ENCODE results near the gene TOM1L2. TPM values are rescaled to one million over a fixed set of nuclear protein-coding genes. Genes with fewer than 3 reads are reported as not detected.

The TOM1L2 gene
- total RNA-seq, 1 donor from 2014 or later, result 78.3 TPM

DNA sequence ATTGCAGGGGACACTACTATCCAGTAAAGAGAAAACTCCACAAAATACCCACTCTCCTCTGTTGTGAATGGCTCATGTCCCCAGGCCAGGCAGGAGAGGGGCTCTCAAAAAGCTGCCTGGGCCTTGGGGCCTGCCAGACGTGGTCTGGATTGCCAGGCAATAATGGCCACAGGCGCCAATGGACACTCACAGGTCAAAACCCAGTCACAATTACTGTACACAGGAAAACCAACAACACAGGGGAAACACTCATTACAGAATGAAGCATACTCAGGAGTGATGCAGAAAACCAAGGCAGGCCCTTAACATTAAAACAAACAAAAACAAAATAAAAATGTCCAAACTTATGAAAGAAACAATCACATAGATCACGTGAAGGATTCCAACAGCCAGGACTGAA, 100.3 kb downstream of the TOM1L2 start:
- no peak for ATAC-seq

DNA sequence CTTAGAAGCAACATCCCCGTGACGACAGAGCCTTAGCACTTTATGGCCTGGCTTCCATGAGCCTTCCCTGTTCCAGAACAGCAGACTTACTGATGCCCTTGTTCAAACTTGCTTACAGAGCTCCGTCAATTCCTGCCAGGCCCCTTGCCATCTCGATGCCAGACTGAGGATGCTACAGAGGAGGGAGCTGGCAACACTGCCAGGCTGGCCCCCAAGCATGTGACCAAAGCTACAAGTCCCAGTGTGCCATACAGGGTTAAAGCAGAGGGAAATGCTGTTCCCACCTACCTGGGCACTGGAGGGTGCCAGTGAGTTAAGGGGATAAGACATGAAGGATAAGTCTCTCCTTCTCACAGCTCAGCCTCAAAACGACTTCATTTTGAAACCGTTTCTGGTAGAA, 102.0 kb downstream of the TOM1L2 start:
- no peak for ATAC-seq

DNA sequence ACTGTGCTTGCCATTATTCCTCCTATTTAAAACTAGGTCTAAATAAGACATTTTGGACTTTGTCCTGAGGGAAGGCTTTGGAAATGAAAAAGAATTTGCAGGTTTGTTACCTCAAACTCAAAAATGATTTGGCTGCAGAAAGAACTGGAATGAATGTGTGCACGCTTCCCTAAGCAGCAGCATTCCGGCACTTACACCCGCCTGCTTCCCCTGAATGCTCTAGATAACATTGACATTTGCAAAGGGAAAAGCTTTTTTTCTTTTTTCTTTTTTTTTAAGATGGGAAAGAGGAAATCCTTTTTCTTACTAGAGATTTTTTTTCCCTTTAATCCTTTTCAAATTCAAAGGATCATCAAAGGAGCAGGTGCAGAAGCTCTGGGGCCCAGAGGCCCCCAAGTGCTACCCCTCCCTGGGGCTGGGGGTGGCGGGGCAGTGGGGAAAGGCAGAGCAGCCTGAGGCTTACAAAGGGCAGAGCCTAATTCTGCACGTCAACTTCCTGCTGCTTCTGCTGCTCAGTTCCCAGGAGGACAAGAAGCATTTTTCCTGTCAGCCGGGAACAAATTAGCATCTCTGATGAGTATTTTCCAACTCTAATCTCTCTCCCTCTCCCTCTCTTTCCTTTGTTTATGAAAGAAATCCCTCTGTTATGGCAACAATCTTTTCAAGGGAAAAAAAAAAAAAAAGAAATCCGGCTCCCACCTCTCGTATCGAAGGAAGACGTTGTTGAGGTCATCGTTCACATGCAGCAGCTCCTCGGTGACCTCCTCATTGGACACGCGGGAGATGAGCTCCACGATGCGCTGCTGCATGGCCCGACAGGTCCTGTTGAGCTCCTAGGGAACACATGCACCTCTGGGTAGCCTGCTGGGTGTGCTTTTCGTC, 103.3 kb downstream of the TOM1L2 start:
- no peak for ATAC-seq

DNA sequence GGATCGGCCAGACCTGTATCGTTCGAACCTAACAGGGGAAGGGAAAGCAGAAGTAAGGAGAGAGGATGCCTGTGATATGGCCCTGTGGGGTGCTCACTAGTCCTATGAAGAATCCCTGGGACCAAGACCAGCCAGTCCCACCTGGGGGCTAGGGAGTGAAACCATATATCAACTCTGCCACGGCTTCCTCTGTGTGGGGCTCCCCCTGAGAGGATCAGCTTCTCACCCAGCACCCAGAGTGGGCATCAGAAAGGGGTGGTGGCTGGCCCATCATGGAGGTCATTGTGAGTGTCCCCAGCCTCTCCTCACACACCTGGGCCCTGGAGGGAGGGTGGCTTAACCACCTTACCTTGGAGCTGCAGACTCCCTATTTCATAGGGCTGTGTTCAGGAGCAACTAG, 105.3 kb downstream of the TOM1L2 start:
- ATAC-seq, result no peak

- no peak for ATAC-seq
Observed at GRCh38 chr17:17866425-17866824, 105.8 kb downstream of the TOM1L2 start.

GRCh38 chr17:17865035-17865434, 107.2 kb downstream of the TOM1L2 start:
- ATAC-seq, result no peak

GRCh38 chr17:17860766-17861107, 111.5 kb downstream of the TOM1L2 start:
- no peak for ATAC-seq

GRCh38 chr17:17859909-17860765, 112.1 kb downstream of the TOM1L2 start:
- ATAC-seq, result peak; percentile 84

- ATAC-seq, result no peak
Observed at GRCh38 chr17:17857496-17857895, 114.7 kb downstream of the TOM1L2 start.

DNA sequence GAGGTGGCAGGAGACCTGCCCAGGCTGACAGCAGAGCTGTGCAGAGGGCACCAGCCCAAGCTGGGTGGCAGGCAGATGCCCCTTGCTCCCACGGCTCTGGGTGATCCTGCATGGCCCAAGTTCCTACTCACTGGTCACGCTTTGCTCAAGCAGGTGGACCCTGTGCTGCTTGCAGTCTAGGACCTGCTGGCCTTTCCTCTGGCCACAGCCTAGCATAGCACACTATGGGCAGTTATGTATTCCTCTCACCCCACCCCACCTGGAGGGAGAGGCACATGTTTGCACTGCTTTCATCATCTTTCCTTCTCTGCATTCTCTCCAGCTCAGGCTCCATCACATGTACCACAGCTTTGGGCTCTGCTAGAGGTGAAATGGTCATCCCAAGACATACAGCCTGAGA, 115.8 kb downstream of the TOM1L2 start:
- ATAC-seq, result peak; percentile 1

DNA sequence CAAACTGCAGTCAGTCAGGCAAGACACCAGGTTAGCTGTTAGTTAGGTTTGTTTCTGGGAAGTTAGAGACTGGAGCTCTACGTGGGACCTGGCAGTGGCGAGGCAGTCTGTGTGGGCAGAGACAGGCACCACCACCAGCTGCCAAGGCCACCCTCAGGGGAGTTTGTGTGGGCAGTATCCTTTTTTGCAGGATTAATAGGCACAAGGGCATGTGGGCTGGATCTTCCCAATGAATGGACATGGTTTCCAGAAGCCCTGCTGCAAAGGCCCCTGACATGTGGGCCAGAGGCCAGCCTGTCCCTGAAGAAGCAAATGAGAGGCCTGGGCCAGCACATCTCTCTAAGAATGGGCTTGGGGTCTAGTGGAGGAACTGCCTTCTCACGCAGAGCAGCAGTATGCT, 116.2 kb downstream of the TOM1L2 start:
- no peak for ATAC-seq

GRCh38 chr17:17853811-17854447, 118.3 kb downstream of the TOM1L2 start:
- ATAC-seq, result peak; percentile 23

DNA sequence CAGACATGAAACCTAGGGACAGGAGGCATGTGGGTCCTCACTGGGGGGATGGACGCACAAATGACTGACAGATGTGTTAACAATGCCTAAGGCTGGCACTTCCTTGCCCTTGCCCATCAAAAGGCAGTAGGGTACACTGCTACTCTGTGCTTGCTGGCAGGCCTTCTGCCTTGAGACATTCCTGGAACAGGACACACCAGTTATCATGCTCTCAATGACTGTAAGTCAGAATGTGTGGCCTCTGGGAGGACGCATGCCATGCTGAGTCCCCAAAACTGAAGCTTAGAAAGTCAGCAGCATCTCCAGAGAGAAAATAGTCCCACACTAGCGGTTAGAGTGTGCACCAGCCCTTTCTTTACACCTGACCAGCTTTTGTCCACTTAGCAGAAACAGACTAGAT, 119.3 kb downstream of the TOM1L2 start:
- no peak for ATAC-seq

DNA sequence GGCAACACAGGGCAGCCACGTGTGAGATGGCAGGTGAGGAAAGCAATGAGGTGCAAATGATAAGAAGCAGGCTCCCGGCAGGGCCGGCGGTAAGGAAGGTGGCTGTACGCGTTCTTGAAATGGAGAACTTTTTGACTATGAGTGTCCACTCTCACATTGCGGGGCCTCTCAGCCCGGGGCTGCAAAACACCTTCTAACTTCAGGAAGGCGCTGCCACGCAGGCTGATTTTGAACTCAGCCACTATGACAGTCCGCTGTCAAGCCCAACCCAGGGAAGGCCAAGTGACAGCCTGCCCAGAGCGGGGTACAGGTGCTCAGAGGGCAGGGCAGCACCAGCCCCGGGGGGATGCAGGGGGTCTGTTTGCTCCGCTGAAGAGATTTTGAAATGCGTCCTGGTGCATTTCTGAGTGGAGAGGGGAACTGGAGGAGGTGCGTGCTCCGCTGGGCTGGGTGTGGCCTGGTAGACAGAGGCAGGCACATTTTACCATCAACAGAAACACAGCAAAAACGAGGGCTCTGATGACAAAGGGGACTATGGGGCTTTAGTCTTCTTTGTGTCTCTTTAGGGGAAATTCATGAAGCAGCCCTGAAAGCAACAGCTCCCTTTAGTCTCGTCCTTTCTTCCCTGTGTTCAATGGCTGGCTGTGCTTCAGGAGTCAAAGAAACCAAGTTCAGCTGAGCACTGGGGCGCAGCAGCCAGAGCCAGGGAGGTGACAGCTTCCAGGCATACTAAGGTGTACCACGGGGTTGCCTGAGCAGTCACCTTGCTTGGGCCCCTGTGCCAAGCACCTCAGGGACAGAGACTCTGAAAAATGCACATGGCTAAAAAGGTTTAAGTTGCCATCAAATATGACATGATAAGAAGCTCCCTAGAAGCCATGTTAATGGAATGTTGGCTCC, 120.8 kb downstream of the TOM1L2 start:
- ATAC-seq, result no peak

GRCh38 chr17:17849845-17850373, 122.3 kb downstream of the TOM1L2 start:
- no peak for ATAC-seq

- peak; percentile 46 for ATAC-seq
Observed at GRCh38 chr17:17849147-17849820, 122.9 kb downstream of the TOM1L2 start.

DNA sequence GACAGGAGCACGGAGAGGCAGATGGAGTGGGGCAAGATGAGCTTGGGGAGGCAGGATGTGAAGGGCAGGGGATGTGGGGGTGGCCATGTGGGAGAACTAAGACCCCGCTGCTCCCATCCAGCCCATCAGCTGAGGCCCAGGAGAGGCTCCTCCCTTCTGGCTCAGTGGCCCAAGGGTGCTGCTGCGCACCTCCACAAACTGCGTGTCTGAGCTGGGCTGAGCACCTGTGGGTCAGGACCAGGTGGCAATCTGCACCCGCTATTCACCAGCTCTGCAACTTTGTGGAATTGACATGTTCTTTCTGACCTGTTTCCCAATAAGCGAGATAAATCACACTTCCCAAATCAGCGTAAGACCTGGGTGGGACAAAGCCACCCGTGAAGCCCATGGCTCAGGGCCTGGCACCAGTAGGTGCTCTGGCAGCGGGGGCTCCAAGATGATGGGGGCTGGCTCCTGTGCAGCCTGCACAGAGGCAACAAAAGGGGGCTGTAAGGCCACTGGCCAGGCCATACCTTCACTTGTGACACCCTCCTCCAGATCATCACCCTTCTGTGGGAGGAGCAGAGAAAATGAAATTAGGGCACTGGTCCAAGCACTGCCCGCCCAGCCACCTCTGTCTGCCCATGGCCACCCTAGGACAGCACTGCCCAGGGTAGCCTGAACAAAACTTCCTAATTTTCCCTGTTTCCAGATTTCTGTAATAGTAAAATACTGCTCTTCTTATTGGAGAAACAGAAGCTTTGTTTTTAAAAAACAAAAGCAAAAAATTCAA, 123.7 kb downstream of the TOM1L2 start:
- no peak for ATAC-seq

DNA sequence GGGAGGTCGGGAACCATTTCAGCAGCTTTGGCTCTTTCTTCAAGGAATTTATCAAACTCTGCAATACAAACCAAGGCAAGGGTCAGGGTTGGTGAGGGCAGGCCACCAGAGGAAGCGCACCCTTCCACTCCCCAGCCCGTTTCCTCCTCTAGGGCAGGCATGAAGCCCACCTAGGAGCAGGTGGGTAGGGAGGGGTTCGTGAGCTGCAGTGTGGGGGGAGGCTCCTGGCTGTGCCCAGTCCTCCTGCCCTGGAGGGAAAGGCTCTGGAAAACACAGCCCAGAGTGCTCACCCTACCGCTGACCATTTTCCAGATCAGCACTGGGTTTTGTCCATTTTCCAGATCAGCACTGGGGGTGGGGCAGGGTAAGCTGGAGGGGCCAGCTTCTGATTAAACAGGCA, 124.5 kb downstream of the TOM1L2 start:
- no peak for ATAC-seq

DNA sequence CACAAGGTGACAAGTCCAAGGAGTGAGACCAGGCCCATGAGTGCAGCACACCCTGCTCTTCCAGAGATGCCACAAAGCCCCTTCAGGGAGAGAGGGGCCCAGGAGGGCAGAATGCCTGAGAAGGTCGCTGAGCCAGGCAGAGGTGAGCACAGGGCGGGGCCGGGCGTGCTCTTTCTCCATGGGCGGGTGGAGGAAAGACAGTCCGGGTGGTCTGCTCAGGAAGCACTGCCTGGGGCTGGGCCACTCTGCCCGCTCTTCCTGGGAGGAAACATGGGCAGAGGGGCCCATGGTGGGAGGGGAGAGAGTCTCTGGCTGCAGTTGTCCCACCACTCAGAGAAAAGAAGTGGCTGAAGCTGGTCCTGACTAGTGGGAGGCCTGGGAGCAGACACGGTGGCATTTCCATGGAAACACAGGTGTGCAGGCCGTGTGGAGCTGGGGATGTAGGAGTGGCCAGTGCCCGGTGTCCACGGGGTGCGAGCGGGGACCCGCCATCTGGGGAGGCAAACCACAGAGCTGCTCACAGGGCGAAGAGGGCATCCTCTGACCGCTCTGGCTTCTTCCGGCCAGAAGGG, 125.0 kb downstream of the TOM1L2 start:
- no peak for ATAC-seq

- ATAC-seq, result no peak
Observed at GRCh38 chr17:17846645-17847044, 125.6 kb downstream of the TOM1L2 start.

Measured in esophagus mucosa (tissue), 1 donor.